HG03460 (cell line): ENCODE results near the gene GFPT1.

Source experiments
- ATAC-seq: cut with Tn5 transposase; IDR thresholded peaks from one replicate; pipeline ENCODE4 v1.9.1; 2021; ENCODE audit not compliant: unreplicated experiment

The GFPT1 gene

DNA sequence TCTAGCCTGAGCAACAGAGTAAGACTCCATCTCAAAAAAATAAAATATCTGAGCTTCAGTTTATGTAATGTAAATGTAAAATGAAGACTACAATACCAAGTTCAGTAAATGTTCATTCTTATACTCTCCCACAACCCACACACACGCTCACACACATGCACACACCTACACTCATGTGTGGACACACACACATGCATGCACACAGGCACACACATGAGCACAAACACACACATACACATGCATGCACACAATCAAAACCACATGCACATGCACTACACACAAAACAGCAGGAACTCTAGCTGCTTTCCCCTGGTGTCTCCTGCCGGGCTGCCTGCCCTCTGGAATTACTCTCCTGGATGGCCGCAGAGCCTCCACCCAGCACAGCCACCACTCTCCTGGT is 90.6 kb downstream of the GFPT1 start:
- no peak for ATAC-seq

DNA sequence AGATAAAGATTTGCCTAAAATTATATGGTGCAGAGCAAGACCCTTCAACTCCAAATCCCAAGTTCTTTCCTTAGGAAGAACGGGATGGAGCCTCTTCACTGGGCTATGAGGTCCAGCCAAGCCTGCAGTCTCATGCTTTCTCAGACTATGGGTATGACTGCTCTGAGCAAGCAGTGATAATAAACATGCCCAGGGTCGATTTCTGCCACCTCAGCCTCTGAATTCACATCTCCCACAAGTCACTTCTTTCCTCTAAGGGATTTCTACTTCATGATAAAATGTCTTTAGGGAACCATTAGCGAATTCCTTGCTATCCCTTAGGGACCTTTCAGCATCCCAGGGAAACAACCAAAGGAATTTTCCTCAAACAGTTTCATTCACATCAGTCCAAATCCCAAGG is 94.8 kb downstream of the GFPT1 start:
- no peak for ATAC-seq

DNA sequence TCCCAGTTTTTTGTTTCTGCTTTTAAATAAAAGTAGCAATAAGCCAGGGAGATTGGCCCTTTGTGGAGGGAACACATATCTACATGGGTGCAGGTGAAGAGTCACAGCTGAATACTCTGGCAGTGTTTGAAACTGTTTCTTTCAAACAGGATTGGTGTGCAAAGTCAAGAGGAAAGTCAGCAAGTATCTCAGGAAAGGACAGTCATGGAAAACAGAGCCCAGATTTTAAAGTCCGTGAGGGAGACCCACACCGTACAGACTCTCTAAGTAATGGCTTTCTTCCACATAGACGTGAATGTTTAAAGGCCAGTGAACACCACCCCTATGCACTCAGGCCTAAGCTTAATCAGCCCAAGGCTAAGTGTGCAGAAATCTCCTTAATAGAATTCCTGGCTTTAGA is 95.3 kb downstream of the GFPT1 start:
- no peak for ATAC-seq

DNA sequence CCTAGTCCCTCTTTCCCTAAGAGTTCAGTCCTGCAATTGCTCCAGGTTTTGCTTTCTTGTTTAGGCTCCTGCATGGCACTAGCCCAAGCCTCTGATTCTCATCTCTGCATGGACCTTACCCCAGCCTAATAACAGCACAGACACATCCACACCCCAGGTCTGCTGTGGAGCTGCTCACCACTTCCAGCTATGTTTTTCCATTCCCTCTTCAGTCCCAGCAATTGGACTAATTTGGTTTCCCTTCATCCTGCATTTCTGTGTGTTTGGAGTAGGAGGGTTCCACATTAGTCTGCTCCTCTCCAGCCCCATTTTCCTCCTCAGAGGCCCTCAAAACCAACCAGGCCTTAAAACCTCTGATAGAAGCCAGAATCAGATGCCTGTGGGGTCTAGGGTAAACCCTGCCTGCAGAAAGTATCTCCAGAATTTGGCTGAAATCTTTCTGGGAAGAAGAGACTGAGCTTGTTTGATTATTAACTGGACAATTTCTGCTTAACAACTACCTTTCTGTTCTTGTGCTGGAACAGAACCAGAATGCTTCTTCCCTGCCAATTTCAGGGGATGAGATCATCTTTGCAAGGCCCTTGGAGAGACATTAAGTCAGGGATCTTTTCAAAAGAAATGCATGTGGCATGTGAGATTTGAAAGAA is 95.9 kb downstream of the GFPT1 start:
- no peak for ATAC-seq

DNA sequence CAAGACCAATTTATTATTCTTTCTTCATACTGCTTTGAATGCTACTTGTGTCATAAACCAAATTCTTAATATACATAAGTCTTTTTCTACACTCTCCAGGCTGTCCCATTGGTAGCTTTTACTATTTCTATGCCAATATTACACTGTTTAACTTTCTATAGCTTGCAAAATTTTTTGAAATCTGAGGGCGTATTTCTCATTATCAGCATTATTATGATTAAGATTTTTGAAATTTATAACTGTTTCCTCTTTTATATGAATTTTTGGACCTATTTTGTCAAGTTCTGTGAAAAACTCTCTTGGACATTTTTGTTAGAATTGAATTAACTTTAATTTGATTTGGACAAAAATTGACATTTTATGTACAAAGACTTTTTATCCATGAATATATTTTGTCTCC is 98.6 kb downstream of the GFPT1 start:
- ATAC-seq, result no peak

DNA sequence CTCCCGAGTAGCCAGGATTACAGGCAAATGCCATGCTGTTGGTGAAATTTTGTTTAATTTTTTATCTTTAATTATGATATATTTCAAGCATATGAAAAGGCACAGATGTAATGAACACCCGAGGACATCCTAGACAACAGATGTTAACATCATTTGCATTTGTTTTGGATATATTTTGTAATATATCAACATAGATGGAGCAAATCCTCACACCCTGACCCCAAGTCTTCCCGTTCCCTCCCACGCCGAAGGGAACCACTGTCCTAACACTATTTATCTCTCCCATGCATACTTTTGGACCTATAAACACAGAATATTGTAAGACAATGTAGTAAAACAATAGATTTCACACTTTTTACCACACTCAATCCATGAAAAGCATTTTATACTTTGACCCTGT is 99.5 kb downstream of the GFPT1 start:
- no peak for ATAC-seq

DNA sequence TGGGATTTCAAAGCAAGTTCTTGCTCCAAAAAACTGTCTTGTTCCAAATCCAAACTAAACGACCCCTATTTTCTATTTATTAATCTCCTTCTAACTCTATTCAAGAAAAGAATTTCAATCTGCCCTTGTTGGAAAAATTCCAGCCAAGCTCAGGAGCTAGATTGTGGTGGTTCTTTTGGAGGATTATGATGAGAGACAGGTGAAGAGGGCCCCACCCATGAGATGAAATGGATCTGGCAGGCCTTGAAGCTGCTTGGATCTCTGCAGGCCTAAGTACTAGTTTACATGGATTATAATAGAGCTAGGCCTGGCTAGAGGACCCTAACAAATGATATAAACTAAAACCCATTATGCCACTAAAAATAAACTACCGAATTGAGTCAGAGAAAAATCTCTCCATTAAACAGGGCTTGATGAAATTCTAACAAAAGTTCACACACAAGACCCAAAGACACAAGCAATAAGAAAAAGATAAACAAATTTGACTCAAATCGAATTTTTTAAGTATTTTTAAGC is 101.6 kb downstream of the GFPT1 start:
- no peak for ATAC-seq

DNA sequence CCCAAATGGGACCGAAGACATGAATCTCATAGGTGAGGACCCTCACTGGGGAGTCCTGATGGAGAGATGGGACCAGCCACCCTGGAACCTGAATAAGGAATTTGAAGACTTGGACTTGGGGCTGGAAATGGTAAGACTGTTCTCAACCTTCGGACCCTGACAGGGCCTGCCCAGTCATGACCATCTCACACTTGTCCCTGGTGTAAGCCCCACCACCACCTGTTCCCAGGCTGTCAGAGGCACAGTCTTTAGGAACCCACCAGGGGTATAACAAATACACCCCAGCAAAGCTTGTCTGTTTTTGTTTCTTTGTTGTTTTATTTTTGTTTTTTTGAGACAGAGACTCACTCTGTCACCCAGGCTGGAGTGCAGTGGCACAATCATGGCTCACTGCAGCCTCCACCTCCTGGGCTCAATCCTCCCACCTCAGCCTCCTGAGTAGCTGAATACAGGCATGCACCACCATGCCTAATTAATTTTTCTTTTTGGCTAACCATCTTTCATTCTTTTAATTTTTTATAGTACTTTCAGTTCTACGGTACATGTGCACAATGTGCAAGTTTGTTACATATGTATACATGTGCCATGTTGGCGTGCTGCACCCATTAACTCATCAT is 106.1 kb downstream of the GFPT1 start:
- no peak for ATAC-seq

DNA sequence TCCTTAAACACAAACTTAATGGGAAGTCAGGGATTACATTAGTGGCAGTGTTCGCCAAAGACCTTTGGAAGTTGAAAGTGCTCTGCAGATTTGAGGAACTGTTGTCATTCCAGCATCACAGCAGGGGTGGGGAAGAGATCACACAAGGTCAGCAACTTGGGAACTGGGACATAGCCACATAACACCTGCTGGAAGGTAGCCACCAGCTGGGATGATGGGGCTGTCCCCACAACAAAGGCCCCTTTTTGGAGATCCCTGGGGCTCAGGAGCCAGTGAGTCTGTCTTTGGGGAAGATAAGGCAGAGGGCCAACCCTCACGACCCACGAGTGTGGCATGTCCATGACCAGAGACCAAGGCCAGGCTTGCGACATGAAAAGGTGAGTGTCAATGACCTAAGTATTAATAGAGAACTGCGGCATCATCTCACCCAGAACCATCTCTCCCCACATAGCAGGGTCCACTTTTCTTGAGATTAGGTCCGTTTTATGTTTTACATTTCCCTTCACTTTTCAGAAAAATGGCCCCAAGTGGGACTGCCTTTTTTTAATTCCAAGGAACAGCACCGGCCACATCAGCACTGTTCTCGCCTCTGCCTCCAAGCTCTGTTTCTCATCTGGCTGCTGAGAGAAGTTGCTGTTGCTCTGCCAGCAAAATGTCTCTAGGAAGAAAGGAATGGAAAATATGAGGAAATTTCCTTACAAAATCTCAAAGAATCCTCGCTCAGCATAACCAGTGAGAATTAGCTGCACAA is 106.9 kb downstream of the GFPT1 start:
- no peak for ATAC-seq

DNA sequence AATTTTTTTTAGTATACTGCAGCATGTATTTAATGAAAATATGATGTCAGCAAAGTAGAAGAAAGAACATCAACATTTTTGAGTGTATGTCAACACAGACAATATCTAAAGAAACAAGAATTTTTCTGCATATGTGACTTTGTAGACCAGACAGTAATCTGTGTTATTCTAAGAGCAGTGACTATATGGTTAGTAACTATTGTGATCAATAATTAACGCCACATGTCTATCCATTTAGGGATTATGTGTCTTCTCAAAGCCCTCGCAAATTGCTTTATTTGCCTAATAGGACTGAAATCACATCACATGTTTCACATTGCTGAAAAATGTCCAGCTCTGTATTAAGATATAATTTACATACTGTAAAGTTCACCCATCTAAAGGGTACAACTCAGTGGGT is 107.8 kb downstream of the GFPT1 start:
- ATAC-seq, result no peak

DNA sequence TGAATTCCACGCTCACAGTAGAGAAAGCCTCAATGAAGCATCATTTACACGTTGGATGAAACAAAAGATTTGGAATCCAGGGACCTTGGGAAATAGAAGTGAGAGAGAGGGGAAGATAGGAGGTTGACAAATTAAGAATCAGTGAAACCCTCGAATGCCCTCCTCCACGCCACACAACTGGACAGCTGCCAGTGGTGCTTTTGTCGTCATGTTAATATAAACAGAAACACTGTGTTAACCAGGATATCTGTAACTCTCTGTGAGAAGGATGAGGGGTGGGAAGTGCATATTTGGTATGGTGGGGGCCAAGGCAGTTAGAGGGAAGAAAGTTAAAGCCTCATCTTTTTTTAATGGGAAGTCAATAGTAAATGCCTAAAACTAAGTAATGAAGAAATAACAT is 108.7 kb downstream of the GFPT1 start:
- no peak for ATAC-seq

DNA sequence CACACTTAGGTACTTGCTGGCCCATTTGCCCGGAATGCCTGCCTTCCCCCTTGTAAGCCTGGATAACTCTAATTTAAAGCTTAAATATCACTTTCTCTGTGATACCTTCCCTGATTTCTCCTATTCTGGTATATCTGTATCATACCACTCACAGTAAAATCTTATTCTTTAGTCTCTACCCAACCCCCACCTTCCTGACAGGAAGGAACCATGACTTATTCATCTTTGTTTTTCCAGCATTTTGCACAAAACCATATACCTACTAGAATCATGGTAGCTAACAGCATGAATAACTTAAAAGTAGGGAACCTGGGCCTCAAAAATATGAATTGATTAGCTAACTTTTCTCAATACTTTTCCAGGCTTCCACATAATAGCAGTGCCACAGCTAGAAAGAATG is 111.5 kb downstream of the GFPT1 start:
- no peak for ATAC-seq

DNA sequence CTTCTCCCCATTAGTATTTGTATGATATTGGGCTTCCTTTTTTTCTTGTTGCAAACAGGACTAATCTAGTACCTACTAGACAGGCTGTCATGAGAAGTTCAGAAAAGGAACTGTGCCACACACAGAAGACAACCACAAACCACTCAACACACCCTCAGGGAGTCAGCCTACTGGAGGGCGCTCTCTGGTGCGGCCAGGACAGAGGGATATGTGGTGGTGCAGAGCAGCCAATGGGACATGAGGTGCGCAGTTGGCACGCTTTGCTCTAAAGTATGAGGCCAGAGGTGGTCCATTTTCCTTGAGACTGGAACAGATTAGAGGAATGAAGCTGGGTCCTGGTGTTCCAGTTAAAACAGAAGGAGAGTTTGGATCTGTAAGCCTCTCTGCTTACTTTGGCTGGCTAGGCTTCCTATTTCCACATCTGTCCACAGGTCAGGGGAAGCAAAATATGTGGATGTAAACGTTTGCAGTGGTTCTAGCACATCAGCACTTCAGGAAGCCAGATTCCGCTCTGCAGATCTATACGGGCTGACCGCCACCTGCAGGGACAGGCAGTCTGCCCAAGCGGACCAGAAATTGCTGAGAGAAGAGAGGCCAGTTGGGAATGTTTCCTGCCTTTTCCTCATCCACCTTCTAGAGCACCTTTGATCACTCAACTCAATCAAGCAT is 114.1 kb downstream of the GFPT1 start:
- ATAC-seq, result no peak

DNA sequence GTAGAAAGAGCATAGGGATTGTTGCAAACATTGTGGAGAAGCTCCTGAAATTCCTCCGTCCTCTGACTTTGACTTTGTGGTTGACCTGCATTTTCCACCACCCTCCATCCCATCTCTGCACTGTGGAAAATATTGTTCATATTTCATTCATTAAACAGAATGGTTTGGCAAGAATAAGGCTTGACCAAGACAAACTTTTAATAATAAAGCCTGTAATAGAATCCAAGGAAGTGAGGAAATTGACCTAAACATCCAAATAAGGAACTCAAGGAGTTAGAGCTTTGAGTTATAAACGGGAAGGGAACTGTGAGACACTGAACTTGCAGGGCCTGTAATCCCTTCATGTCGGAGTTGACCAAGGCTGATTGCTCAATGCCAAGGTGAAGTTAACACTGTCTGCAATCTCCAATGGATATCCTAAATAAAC is 115.2 kb downstream of the GFPT1 start:
- no peak for ATAC-seq
